PC-9 (cell line): Measurements from ENCODE around the gene TMEM132C. TPM values are rescaled to one million over a fixed set of nuclear protein-coding genes. Genes with fewer than 3 reads are reported as not detected.

Experiments
- BruUV-seq: library from RNA; stranded (reverse); fragments of 400-500 nt; replicated peaks from 2 replicates; lab custom pipeline; 2021; lab: Mats Ljungman, UMichigan
- CTCF ChIA-PET: fragments of 300-600 bp; sonication (Branson Sonifier 250); formaldehyde crosslinking; loops from one replicate; lab custom pipeline; 2022; ENCODE audit warnings: antibody characterized with exemption; lab: Charles Lee
- POLR2A ChIA-PET: fragments of 300-600 bp; sonication (Branson Sonifier 250); formaldehyde crosslinking; loops from one replicate; lab custom pipeline; 2022; ENCODE audit warnings: antibody characterized with exemption; ENCODE audit not compliant: unreplicated experiment; lab: Charles Lee
- DNase-seq, 2 experiments: peaks; one replicate each; pipeline versions ENCODE4 v3.0.0 to v3.0.0-alpha.2; 2015 to 2022; ENCODE audit warnings: mixed read lengths in 1 of 2
- H2AFZ ChIP-seq: fragments of 200-600 bp; sonication (generic); 2 replicates; pipeline ENCODE4 v1.8.1; 2017; ENCODE audit warnings: antibody characterized with exemption
- H3F3A ChIP-seq: fragments of 200-600 bp; sonication (generic); 2 replicates; pipeline ENCODE4 v1.8.1; 2017; ENCODE audit warnings: antibody characterized with exemption, mild to moderate bottlenecking, low read depth; ENCODE audit not compliant: insufficient read depth
- H3K27ac ChIP-seq: fragments of 200-600 bp; sonication (generic); 2 replicates; pipeline ENCODE4 v1.6.1; 2016; ENCODE audit warnings: mixed run types
- H3K27me3 ChIP-seq: fragments of 200-600 bp; sonication (generic); 2 replicates; pipeline ENCODE4 v1.6.1; 2016; ENCODE audit warnings: low read depth, mixed run types; ENCODE audit not compliant: insufficient read depth
- H3K36me3 ChIP-seq: fragments of 200-600 bp; sonication (generic); 2 replicates; pipeline ENCODE4 v1.6.1; 2016; ENCODE audit warnings: low read depth, mixed run types
- H3K4me1 ChIP-seq: fragments of 200-600 bp; sonication (generic); replicated peaks from 2 replicates; pipeline ENCODE4 v1.6.1; 2016; ENCODE audit warnings: mixed run types; ENCODE audit not compliant: insufficient read depth
- H3K4me2 ChIP-seq: fragments of 200-600 bp; sonication (generic); 2 replicates; pipeline ENCODE4 v1.6.1; 2017; ENCODE audit warnings: mixed run types
- H3K4me3 ChIP-seq: fragments of 200-600 bp; sonication (generic); 2 replicates; pipeline ENCODE4 v1.6.1; 2016; ENCODE audit warnings: mixed run types
- H3K79me2 ChIP-seq: fragments of 200-600 bp; sonication (generic); 2 replicates; pipeline ENCODE4 v1.6.1; 2017; ENCODE audit warnings: low read depth, mixed run types
- H3K9me2 ChIP-seq: fragments of 200-600 bp; sonication (generic); 2 replicates; pipeline ENCODE4 v1.8.1; 2017; ENCODE audit warnings: mild to moderate bottlenecking; ENCODE audit not compliant: insufficient read depth
- H3K9me3 ChIP-seq: fragments of 200-600 bp; sonication (generic); 2 replicates; pipeline ENCODE4 v1.8.1; 2016; ENCODE audit warnings: low read depth; ENCODE audit not compliant: insufficient read depth
- H4K20me1 ChIP-seq: fragments of 200-600 bp; sonication (generic); 2 replicates; pipeline ENCODE4 v1.8.1; 2017; ENCODE audit not compliant: insufficient read depth
- EZH2 ChIP-seq: fragments of 200-600 bp; sonication (generic); IDR thresholded peaks from 2 replicates; pipeline ENCODE4 v1.8.0; 2017; ENCODE audit warnings: antibody characterized with exemption, low read depth
- intact Hi-C: fragments of 100-400 bp; cut with micrococcal nuclease; formaldehyde crosslinking; loops from one replicate; pipeline ENCODE4 v1.10.0; 2022; ENCODE audit not compliant: unreplicated experiment
- total RNA-seq: library from RNA; stranded (reverse); gene quantifications from 2 replicates; pipeline ENCODE4 v1.2.3, GENCODE V29; 2021
- TF ChIP-seq, protein P1 (sequence below): fragments of 200-600 bp; sonication (generic); conservative IDR thresholded peaks from 2 replicates; pipeline ENCODE4 v1.6.1; 2017; ENCODE audit warnings: mixed run types, antibody characterized with exemption, mild to moderate bottlenecking, moderate library complexity

The TMEM132C gene
- total RNA-seq, 1 experiment from 2014 or later, result not detected

DNA sequence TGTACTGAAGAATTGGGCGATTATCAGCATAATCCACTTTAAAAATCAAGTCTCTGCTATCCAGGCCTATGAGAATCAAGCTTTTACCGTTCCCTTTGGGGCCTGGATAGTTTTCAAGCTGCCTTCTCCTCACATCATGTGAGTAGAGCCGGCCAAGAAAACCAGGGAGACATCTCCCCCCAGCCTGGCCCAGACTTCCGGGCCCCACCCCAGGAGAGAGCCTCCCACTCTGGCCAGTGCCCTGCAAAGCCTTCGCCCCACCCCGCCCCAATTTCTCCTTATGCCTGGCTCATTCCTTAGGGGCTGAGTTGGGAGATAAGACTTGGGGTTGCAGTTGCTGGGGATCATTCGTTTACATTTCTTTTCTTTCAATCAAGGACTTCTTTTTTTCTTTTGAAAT lies 1.4 kb upstream of the TMEM132C start:
- TF ChIP-seq, protein P1, sequence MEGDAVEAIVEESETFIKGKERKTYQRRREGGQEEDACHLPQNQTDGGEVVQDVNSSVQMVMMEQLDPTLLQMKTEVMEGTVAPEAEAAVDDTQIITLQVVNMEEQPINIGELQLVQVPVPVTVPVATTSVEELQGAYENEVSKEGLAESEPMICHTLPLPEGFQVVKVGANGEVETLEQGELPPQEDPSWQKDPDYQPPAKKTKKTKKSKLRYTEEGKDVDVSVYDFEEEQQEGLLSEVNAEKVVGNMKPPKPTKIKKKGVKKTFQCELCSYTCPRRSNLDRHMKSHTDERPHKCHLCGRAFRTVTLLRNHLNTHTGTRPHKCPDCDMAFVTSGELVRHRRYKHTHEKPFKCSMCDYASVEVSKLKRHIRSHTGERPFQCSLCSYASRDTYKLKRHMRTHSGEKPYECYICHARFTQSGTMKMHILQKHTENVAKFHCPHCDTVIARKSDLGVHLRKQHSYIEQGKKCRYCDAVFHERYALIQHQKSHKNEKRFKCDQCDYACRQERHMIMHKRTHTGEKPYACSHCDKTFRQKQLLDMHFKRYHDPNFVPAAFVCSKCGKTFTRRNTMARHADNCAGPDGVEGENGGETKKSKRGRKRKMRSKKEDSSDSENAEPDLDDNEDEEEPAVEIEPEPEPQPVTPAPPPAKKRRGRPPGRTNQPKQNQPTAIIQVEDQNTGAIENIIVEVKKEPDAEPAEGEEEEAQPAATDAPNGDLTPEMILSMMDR, result no peak
- TF ChIP-seq EZH2, result no peak
- Histone ChIP-seq H3K27me3 (no peaks in the 10 kb centered on the region), H3K9me3 (no peaks in the 10 kb centered on the region), H3K4me3 (no peak overlapping the region), H2AFZ (no peak overlapping the region), H3F3A (no peaks in the 10 kb centered on the region), H3K36me3 (no peaks in the 10 kb centered on the region), H3K27ac (no peak overlapping the region), H3K4me1 (no peaks in the 10 kb centered on the region), H4K20me1 (no peaks in the 10 kb centered on the region), H3K4me2 (no peak overlapping the region), H3K79me2 (no peaks in the 10 kb centered on the region), H3K9me2 (no peaks in the 10 kb centered on the region)
- intact Hi-C loops, result no loop called here
- CTCF ChIA-PET, result no interaction called here
- DNase-seq, result no peak
- POLR2A ChIA-PET, result no interaction called here
- BruUV-seq, result no TSS peak

DNA sequence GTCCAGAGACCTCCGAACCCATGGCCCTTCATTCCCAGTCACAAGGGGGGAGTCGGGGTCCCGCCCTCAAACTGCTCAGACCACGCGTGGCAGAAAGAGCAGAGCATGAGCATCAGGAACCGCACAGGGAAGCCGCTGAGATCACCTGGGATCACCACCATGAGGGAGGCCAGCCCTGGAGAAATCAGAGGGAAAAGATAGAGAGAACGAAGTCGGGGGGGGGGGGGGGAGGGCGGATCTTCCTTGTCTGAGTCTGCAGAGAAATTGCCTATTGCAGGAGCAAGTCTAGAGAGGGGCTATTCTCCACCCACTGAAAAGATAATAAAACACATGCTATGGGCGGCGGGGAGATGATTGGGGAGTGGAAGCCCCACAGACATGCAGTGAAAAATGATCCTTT lies 884 bp upstream of the TMEM132C start:
- no peak overlapping the region for H2AFZ ChIP-seq
- H3K36me3 ChIP-seq, result no peaks in the 10 kb centered on the region
- BruUV-seq, result no TSS peak
- no peak overlapping the region for H3K4me3 ChIP-seq
- ChIA-PET POLR2A (no interaction called here), CTCF (no interaction called here)
- intact Hi-C loops, result no loop called here
- no peak for DNase-seq
- no peaks in the 10 kb centered on the region for H3K9me2 ChIP-seq
- H3K79me2 ChIP-seq, result no peaks in the 10 kb centered on the region
- no peaks in the 10 kb centered on the region for H4K20me1 ChIP-seq
- H3K27me3 ChIP-seq, result no peaks in the 10 kb centered on the region
- H3K27ac ChIP-seq, result no peak overlapping the region
- TF ChIP-seq EZH2, result no peak
- TF ChIP-seq, protein P1, result no peak
- no peaks in the 10 kb centered on the region for H3F3A ChIP-seq
- no peak overlapping the region for H3K4me2 ChIP-seq
- no peaks in the 10 kb centered on the region for H3K9me3 ChIP-seq
- no peaks in the 10 kb centered on the region for H3K4me1 ChIP-seq

DNA sequence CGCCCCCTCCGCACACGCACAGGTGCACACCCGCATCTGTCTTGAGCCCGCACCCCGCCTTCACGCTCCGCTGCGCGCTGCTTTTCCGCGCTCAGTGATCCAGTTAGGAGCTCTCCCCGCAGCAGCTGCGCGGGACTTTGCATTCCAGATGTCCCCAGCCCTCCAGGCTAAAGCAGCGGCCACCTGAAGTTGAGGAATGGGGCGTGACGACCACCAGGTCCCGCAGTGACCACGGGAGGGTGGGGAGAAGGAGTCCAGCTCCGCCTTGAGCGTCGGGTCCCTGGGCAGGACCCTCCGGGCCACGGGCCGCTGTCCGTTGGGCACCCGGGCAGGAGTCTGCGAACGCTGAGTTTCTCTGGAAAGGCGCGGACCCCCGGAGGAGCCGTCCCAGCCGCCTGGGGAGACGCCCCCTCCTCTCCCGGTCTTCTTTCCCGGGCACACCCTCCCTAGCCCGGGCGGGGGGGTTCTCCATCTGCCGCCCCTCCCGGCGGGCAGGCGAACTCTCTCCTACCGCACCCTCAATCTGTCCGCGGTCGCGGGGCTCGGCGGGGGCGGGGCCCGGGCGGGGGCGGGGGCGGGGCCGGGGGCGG lies 334 bp upstream of the TMEM132C start:
- intact Hi-C loops, result no loop called here
- H3K9me3 ChIP-seq, result no peaks in the 10 kb centered on the region
- no peaks in the 10 kb centered on the region for H3F3A ChIP-seq
- TF ChIP-seq, protein P1, result no peak
- no peaks in the 10 kb centered on the region for H4K20me1 ChIP-seq
- H3K4me3 ChIP-seq, result no peak overlapping the region
- H3K4me2 ChIP-seq, result no peak overlapping the region
- ChIA-PET POLR2A (no interaction called here), CTCF (no interaction called here)
- no peaks in the 10 kb centered on the region for H3K27me3 ChIP-seq
- no peak overlapping the region for H3K27ac ChIP-seq
- no peaks in the 10 kb centered on the region for H3K79me2 ChIP-seq
- H3K4me1 ChIP-seq, result no peaks in the 10 kb centered on the region
- H3K36me3 ChIP-seq, result no peaks in the 10 kb centered on the region
- no peaks in the 10 kb centered on the region for H3K9me2 ChIP-seq
- DNase-seq, result no peak
- H2AFZ ChIP-seq, result no peak overlapping the region
- no TSS peak for BruUV-seq
